GM18951 (cell line): ENCODE measurements around the gene DGKZ.

Source experiments
- POLR2A ChIP-seq: IDR thresholded peaks from 4 replicates; pipeline ENCODE4 v1.6.1; 2011; ENCODE audit warnings: mild to moderate bottlenecking; ENCODE audit not compliant: insufficient read length, insufficient read depth; ENCODE audit errors: extremely low read depth
- in situ Hi-C: fragments of 300-500 bp; cut with MboI; formaldehyde crosslinking; loops from one replicate; pipeline ENCODE4 v1.12.0; 2022; ENCODE audit warnings: low sequenced_read_pairs, mixed read lengths, inconsistent platforms; ENCODE audit not compliant: unreplicated experiment

Gene DGKZ

DNA sequence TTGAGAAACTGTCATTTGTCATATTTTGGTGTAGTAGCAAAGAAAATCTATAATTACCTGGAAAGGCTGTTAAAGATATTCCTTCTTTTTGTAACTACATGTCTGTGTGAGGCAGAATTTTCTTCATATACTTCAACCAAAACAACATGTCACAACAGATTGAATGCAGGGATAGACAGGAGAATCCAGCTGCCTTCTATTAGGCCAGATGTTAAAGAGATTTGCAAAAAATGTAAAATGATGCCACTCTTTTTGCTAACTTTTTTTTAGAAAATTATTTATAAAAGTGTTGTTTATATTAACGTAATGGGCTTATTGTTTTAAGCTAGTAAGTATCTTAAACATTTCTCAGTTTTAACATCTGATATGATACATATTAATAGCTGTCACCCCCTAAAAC is 12.7 kb downstream of the DGKZ start:
- TF ChIP-seq POLR2A, result no peak
- in situ Hi-C loops, result no loop called here

DNA sequence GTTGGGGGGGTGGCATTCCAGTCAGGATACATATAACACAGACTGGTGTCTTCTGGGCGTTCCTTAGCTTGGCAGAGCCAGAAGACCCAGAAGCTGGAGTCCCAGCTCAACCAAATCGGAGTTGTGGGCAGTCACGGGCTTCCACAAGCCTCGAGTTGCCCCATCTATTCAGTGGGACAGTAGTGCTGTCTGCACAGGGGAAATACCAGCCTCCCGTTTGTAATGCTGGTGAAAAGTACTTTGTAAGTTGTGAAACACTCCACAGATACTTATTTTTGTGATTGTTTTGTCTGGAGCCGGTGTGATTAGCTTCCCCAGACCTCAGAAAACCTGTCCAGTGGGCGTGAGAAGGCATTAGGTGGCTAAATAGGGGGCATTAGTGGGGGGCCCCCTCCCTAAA is 13.6 kb downstream of the DGKZ start:
- no peak for TF ChIP-seq POLR2A
- in situ Hi-C loops, result no loop called here

DNA sequence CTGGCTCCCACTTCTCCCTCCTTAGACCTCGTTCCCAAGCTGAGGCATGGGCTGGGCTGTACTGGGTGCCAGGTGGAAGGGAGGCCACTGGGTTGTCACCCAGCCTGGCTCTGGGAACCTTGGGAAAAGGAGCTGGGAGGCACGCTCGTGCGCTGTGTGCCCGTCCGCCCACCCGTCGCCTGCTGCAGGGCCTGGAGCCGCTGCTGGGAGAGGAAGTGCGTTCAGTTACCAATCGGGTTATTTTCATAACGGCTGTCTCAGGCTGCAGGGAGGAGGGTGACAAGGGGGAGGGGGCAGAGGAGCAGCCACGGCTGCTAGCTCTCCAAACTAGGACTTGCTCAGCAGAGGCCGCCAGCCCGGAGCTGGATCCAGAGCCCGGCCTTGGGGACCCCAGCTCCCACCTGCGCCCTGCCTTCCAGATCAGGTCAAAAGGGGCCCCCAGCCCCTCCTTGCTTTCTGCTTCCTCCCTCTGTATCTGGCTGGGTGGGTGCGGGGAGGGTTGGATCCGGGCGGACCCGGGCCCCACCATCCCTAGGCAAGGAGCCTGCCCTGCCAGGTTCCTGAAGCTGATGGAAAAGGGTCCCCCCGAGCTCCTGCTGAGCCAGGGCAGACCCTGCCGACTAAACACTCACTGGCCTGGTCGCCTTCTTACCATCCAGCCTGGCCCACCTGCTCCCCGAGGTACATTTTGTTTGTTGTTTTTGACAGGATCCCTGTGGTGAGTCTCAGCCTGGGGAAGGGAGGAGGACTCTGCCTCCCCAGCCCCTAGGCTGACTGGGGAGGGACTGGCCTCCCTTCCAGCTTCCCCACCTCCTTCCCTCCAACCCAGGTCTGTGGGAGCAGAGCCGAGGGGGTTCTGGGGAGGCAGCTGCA is 14.3 kb downstream of the DGKZ start:
- in situ Hi-C loops, result no loop called here
- TF ChIP-seq POLR2A, result peak; percentile 62

DNA sequence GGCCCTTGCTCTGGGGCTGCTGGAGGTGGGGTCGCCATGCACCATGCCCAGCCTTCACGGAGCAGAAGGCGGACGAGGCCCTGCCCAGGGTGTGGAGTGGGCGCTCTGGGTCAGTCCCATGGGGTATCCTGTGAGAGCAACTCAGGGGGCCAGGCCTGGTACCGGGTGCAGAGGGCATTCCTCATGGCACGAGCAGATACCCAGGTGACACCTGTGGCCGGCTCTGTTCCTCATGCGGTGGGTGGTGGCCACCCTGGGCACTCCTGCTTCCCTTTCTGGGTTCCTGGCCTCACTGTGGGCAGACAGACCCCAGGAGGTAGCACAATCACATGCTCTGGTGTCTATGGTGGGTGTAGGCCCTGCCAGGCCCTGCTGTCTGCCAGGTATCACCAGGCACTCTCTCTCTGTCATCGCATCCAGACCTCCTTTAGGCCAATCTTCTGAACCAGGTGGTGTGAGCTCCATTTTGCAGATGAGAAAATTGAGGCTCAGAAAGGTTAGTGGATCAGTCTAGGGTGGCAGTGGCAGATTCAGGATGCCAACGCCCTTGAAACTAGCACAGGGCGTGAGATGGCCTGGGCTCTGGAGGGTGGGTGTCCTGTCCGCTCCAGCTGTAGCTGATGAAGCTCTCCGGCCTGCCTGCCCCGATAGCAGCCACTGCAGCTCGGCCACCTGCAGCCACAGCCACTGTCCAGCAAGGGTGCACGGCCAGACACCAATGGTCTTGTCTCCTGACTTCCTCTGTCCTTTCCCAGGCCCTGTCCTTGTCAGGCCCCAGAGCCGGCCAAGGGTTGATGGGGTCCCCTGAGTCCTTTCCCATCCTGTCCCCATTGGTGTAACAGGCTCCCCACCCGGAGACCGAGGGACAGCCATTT is 15.1 kb downstream of the DGKZ start:
- in situ Hi-C loops, result no loop called here
- no peak for TF ChIP-seq POLR2A

DNA sequence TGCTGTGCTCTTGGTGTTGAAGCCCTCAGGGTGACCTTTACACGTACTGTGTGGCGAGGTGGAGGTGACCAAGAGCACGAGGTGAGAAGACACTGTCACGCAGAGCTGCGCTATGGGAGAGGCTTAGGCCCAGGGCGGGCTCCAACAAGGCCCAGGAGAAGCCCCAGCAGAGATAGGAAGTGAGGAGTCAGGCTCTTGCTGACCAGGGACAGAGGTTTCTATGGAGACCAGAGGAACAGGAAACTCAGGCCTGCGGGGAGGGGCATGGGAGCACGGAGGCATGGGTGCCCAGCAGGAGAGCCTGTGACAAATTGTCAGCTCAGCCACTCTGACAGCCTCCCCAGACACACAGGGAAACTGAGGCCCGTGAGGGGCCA is 15.8 kb downstream of the DGKZ start:
- no peak for TF ChIP-seq POLR2A
- in situ Hi-C loops, result no loop called here

DNA sequence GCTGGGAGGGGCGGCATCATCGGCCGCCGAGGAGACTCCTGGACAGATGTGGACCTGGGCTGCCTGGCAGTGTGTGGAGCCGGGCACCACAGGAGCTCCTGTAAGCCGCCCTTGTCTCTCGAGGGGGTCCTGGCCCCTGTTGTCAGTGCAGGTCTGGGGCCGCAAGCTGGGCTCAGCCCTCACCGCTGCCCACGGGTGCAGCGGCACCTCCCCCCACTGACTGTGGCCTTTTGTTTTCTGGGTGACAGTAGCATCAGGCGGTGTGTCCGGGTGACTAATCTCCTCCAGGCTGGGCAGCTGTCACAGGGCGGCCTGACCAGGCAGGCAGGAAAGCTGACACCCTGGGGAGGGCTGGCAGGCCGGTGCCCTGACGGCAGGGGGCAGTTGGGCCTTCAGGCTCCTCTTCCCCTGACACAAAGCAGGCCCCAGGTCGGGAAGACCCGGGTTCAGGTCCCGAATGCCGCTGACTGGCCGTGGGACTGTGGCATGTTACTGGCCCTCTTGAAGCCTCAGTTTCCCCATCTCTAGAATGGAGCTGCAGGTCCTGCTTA is 16.3 kb downstream of the DGKZ start:
- TF ChIP-seq POLR2A, result no peak
- in situ Hi-C loops, result no loop called here

DNA sequence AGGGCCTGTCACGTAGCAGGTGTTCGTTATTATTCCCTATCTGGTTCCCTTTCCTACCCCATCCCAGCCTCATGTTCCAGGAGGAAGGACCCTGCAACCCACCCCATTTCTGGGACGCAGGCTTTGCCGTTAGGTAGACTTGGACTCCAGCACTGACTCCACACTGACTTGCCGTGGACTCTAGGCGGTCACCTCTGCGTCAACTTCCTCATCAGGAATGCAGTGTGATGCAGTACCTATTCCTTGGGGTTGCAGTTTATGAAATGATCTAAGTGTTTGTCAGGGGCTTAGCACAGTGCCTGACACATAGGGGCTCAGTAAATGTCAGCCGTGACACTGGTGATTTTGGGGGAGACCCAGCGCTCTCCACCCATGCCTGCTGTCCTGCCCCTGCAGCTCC is 16.8 kb downstream of the DGKZ start:
- no peak for TF ChIP-seq POLR2A
- in situ Hi-C loops, result no loop called here

DNA sequence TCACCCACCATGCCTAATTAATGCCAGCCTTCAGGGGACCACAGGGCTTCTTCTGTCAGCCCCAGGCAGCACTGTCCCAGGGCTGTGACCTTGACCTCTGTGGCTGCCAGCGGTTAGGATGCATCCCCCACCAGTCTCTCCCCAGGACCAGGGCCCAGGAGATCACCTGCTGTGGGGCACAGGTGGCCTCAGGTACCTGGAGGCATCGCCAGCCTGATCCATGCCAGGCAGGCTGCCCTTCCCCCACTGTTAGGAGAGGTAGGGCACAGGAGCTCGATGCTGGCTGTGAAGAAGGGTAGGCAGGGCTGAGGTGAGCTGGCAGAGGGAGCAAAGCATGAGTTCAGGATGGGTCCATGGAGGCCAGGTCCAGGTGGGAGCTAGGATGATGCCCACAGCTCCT is 17.5 kb downstream of the DGKZ start:
- in situ Hi-C loops, result no loop called here
- TF ChIP-seq POLR2A, result no peak

DNA sequence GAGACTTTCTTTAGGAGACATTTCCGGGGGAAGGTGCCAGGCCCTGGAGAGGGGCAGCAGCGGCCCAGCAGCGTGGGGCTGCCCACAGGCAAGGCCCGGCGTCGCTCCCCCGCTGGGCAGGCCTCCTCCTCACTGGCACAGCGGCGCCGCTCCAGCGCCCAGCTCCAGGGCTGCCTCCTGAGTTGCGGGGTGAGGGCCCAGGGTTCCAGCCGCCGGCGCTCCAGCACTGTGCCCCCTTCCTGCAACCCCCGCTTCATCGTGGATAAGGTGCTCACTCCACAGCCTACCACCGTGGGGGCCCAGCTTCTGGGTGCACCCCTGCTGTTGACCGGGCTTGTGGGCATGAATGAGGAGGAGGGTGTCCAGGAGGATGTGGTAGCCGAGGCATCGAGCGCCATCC is 19.0 kb downstream of the DGKZ start:
- in situ Hi-C loops, result no loop called here
- TF ChIP-seq POLR2A, result no peak

DNA sequence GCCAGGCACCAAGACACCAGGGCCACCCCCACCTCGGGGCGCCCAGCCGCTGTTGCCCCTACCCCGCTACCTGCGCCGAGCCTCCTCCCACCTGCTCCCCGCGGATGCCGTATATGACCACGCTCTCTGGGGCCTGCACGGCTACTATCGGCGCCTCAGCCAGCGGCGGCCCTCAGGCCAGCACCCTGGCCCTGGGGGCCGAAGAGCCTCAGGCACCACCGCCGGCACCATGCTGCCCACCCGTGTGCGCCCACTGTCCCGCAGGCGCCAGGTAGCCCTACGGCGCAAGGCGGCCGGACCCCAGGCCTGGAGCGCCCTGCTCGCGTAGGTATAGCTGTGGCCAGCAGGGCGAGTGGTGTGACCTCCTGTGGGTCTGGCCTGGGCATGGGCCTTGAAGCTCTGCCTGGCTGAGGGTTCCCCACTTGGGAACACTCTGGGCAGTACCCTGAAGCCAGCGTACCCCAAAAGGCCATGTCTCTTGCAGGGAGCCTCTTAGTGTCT is 19.4 kb downstream of the DGKZ start:
- no peak for TF ChIP-seq POLR2A
- in situ Hi-C loops, result no loop called here

DNA sequence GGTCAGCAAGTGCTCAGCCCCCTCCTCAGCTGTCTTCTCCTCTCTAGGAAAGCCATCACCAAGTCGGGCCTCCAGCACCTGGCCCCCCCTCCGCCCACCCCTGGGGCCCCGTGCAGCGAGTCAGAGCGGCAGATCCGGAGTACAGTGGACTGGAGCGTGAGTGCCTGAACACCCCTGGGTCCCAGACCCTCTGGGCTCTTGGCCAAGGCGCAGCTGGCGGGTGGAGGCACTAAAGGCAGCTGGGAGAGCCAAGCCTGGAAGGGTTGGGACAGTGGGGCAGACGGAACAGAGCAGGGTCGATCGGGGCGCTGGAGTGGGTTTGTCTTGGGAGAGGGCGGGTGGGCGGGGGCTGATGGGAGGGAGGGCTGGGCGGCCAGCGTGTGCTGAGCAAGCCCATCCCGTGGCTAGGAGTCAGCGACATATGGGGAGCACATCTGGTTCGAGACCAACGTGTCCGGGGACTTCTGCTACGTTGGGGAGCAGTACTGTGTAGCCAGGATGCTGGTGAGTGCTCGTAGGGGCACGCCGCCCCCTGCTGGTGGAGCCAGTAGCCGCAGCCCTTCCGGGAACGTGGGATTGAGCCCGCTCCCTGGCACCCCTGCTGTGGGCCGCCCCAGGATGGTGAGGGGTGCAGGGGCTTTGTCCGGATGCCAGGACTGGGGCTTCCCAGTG is 20.1 kb downstream of the DGKZ start:
- TF ChIP-seq POLR2A, result no peak
- in situ Hi-C loops, result no loop called here

DNA sequence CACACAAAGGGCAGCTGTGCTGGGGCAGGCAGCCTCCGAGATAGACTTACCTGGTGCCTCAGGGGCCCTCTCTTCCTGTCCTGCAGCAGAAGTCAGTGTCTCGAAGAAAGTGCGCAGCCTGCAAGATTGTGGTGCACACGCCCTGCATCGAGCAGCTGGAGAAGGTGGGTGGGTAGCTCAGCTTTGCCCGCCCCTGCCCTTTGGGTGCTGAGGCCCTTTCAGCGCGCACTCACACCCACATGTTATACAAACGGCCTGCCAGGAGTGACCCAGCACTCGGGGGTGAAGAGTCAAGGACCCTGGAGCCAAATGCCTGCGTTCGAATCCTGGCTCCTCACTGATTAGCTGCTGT is 20.6 kb downstream of the DGKZ start:
- TF ChIP-seq POLR2A, result no peak
- in situ Hi-C loops, result no loop called here
